HUES6 (cell line): ENCODE results near the gene MAGIX.
"Not testable (repeated sequence)": the region's sequence is repeated elsewhere in the genome, so short reads cannot be mapped to it uniquely, and the experiment has no call there.

Source experiments
- H3K27ac ChIP-seq: 2 replicates; pipeline ENCODE4 v1.7.0; 2013; ENCODE audit warnings: low read depth, mild to moderate bottlenecking, low read length, inconsistent platforms
- H3K27me3 ChIP-seq: 2 replicates; pipeline ENCODE4 v1.6.1; 2013; ENCODE audit warnings: low read length; ENCODE audit not compliant: control insufficient read depth, insufficient read depth
- H3K36me3 ChIP-seq: 2 replicates; pipeline ENCODE4 v1.6.1; 2013; ENCODE audit warnings: low read length; ENCODE audit not compliant: control insufficient read depth, insufficient read depth
- H3K4me1 ChIP-seq: 2 replicates; pipeline ENCODE4 v1.6.1; 2013; ENCODE audit warnings: low read length; ENCODE audit not compliant: control insufficient read depth, insufficient read depth
- H3K4me3 ChIP-seq: 2 replicates; pipeline ENCODE4 v1.5.1; 2013; ENCODE audit warnings: low read depth, low read length
- H3K9ac ChIP-seq: one replicate; pipeline ENCODE4 v1.6.1; 2013; ENCODE audit warnings: mild to moderate bottlenecking, low read length
- H3K9me3 ChIP-seq: 2 replicates; pipeline ENCODE4 v1.6.1; 2013; ENCODE audit warnings: low read depth, low read length; ENCODE audit not compliant: control insufficient read depth, insufficient read depth

Gene MAGIX

DNA sequence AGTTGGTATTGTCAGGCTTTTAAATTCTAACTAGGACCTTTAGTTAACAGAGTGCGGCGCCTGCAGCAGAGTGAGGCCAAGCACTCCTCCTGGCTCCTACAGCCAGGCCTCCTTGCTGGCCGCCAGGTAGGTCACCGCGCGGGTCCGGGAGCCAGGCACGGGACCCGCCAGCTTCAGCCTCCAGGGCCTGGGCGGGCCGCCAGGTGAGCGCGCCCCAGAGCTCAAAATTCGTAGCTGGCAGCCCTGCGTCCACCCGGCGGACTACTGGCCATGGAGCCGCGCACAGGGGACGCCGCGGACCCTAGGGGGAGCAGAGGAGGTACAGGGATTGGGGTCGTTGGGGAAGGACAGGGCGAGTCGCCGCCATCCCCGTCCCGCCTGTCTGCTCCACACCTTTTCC lies at the start of gene MAGIX:
Gene MAGIX, plus strand, starts transcription at position 139 of the 400 bp plus-strand sequence. Its CDS starts 132 bp downstream, at position 271.
- no peak within 1 kb of the TSS for H3K27ac ChIP-seq
- H3K4me1 ChIP-seq, result peaks cover 14% of the 10 kb centered on the region; the same call in 1 of the 2 replicates
- no peak within 1 kb of the TSS for H3K9ac ChIP-seq
- no peaks in the 10 kb centered on the region for H3K36me3 ChIP-seq
- H3K9me3 ChIP-seq, result peaks cover 15% of the 10 kb centered on the region; the same call in 1 of the 2 replicates
- H3K4me3 ChIP-seq, result peak within 1 kb of the TSS; percentile 59
- H3K27me3 ChIP-seq, result peaks cover 42% of the 10 kb centered on the region

DNA sequence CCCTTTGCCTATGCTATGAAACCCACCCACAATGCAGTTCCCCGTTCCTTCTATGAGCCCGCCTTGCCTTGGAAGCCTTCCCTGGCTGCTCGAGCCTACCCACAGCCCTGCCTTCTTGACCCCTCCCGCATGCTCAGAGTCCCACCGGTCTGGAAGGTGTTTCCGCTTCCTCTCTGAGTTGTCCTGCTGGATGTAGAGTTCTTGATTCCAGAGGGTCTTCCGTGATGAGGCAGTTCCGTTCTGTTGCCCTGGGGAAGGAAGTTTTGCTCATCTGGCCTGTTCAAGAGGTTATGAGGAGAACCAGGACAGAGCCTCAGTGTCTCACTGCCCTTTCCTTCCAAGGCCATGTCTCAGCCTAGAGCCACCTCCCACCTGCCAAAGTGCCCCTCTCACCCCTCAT lies 46.5 kb upstream of the MAGIX start:
- H3K27me3 ChIP-seq, result no peaks in the 10 kb centered on the region
- no peak overlapping the region for H3K4me3 ChIP-seq
- H3K9ac ChIP-seq, result no peak overlapping the region
- H3K36me3 ChIP-seq, result peaks cover 57% of the 10 kb centered on the region
- H3K4me1 ChIP-seq, result no peaks in the 10 kb centered on the region
- no peak overlapping the region for H3K27ac ChIP-seq
- peaks cover 18% of the 10 kb centered on the region; the same call in 1 of the 2 replicates for H3K9me3 ChIP-seq

DNA sequence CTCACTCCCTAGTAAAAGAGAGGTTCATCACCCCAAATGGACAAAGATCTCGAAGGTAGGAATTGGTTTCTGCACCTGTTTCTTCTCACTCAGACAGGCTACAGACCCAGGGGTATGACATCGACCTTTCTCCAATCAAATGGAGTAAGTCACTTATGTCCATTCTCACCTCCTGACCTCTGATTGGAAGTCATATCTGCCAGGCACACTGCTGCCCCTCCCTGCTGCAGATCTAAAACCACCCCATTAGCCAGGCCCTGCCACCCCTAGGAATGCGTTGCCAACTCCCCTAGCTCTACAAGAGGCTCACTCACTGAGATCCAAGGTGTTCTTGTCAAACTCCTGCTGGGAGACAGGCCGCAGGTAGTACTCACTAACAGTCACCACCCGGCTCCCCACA lies 45.8 kb upstream of the MAGIX start:
- Histone ChIP-seq H3K27me3 (no peaks in the 10 kb centered on the region), H3K9ac (no peak overlapping the region), H3K4me3 (no peak overlapping the region), H3K4me1 (no peaks in the 10 kb centered on the region), H3K9me3 (peaks cover 18% of the 10 kb centered on the region; the same call in 1 of the 2 replicates), H3K36me3 (peaks cover 62% of the 10 kb centered on the region), H3K27ac (no peak overlapping the region)

DNA sequence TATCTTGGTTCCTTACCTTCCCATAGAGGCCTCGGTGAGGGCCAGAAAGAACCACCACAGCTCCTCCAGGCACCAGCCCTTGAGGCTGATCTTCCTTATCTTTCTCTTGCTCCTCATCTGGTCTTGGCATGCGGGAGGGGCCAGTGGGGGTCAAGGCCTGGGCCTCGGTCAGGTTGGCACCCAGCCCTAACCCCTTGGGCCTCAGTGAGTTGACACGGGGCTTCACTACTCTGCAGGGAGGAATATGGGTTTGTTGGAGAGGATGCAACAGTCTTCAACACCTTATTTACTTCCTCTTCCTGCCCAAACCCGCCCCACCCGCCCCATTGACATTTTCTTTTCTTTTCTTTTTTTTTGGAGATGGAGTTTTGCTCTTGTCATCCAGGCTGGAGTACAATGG lies 45.0 kb upstream of the MAGIX start:
- Histone ChIP-seq H3K36me3 (peaks cover 55% of the 10 kb centered on the region), H3K4me3 (no peak overlapping the region), H3K27ac (no peak overlapping the region), H3K9me3 (peaks cover 13% of the 10 kb centered on the region; the same call in 1 of the 2 replicates), H3K4me1 (no peaks in the 10 kb centered on the region), H3K27me3 (no peaks in the 10 kb centered on the region), H3K9ac (no peak overlapping the region)

DNA sequence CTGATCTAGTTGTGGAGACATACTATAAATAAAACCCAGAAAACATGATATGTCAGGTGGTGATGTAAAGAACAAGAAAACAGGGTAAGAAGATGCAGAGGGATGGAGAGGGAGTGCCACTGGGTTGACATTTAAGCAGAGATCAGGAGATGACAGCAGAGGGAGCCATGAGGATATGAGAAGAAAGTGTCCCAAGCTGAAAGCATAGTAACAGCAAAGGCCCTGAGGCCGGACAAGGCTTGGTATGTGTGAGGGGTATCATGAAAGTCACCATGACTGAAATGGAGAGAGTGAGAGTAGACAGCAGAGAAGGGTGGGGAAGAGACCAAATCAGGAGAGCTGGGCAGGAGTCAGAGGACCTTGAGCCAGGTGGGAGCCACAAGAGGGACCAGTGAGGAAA lies 42.5 kb upstream of the MAGIX start:
- Histone ChIP-seq H3K4me3 (no peak overlapping the region), H3K36me3 (peaks cover 41% of the 10 kb centered on the region), H3K27me3 (no peaks in the 10 kb centered on the region), H3K9ac (no peak overlapping the region), H3K27ac (no peak overlapping the region), H3K9me3 (peaks cover 8% of the 10 kb centered on the region; the same call in 1 of the 2 replicates), H3K4me1 (no peaks in the 10 kb centered on the region)

DNA sequence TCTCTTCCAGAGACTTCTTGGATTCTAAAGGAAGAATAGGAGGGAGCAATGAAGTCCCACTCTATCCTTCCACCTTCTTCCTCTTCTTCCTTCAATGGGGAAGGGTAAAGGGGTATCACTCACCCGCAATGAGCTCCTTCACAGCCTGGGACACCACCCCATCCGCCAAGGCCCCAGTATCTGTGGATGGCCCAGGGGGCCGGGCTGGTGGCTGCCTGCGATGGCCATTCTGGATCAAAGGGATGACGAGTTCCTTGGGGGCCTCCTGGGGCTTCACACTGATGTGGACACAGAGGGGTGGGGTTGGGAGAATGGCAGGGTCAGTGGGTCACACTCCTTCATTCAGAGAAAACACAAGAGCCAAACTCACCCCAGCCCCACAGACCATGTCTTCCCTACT lies 40.1 kb upstream of the MAGIX start:
- peak overlapping the region; percentile 89 for H3K4me3 ChIP-seq
- no peaks in the 10 kb centered on the region for H3K27me3 ChIP-seq
- no peak overlapping the region for H3K27ac ChIP-seq
- peak overlapping the region; percentile 76 for H3K9ac ChIP-seq
- peaks cover 19% of the 10 kb centered on the region for H3K36me3 ChIP-seq
- H3K4me1 ChIP-seq, result no peaks in the 10 kb centered on the region
- H3K9me3 ChIP-seq, result peaks cover 3% of the 10 kb centered on the region; the same call in 1 of the 2 replicates

DNA sequence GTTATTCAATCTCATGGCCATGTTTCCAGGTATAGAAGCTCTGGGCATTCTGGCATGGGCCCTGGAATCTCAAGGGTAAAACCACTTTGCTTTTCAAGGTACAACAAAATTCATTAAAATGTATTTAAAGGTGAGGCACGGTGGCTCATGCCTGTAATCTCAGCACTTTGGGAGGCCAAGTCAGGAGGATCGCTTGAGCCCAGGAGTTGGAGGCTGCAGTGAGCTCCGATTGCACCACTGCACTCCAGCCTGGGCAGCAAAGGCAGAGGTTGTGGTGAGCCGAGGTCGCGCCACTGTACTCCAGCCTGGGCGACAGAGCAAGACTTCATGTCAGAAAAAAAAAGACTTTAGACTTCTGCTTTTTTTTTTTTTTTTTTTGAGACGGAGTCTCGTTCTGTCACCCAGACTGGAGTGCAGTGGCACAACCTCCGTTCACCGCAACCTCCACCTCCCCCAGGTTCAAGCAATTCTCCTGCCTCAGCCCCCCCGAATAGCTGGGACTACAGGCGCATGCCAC lies 34.8 kb upstream of the MAGIX start:
- H3K9ac ChIP-seq, H3K27me3 ChIP-seq, H3K9me3 ChIP-seq, H3K4me1 ChIP-seq, H3K4me3 ChIP-seq, H3K36me3 ChIP-seq, H3K27ac ChIP-seq: not testable (repeated sequence)

DNA sequence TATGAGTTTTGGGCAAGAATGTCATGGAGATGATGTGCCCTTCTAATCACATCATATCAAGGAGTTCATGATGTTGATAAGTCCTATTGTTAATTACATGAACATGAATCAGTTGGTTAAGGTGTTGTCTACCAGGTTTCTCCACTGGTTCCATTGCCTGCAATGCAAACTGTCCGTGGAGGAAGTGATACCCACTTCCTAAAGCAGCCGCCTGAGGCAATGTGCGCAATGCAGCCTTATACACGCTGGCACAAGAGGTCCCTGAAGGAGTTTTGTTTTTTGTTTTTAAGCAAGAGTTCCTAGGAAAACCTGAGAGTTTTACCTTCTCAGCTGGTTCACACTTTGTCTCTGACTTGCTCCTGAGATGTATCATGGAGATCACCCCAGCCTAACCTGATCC lies 33.1 kb upstream of the MAGIX start:
- no peaks in the 10 kb centered on the region for H3K4me1 ChIP-seq
- H3K9ac ChIP-seq, result no peak overlapping the region
- H3K4me3 ChIP-seq, result no peak overlapping the region
- H3K9me3 ChIP-seq, result no peaks in the 10 kb centered on the region; the same call in 1 of the 2 replicates
- no peak overlapping the region for H3K27ac ChIP-seq
- no peaks in the 10 kb centered on the region for H3K36me3 ChIP-seq
- no peaks in the 10 kb centered on the region for H3K27me3 ChIP-seq

DNA sequence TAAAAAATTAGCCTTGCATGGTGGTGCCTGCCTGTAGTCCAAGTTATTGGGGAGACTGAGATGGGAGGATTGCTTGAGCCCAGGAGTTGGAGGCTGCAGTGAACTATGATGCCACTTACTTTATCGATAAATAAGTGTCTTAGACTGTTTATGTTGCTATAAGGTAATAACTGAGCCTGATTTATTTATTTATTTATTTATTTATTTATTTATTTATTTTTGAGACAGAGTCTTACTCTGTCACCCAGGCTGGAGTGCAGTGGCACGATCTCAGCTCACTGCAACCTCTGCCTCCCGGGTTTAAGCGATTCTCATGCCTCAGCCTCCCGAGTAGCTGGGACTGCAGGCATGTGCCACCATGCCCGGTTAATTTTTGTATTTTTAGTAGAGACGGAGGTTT lies 30.3 kb upstream of the MAGIX start:
- not testable (repeated sequence) for H3K4me1 ChIP-seq, H3K4me3 ChIP-seq, H3K27ac ChIP-seq, H3K9ac ChIP-seq, H3K9me3 ChIP-seq, H3K27me3 ChIP-seq, H3K36me3 ChIP-seq

DNA sequence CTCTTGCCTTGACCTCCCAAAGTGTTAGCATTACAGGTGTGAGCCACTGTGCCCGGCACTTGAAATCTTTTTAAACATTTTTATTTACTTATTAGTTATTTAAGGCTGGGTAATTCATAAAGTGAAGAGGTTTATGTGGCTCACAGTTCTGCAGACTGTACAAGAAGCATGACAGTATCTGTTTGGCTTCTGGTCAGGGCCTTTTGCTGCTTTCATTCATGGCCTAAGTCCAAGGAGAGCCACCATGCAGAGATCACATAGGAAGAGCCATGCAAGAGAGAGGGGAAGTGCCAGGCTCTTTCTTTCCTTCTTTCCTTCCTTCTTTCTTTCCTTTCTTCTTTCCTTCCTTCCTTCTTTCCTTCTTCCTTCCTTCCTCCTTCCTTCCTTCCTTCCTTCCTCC lies 28.8 kb upstream of the MAGIX start:
- Histone ChIP-seq H3K27me3 (no peaks in the 10 kb centered on the region), H3K36me3 (no peaks in the 10 kb centered on the region), H3K9ac (no peak overlapping the region), H3K9me3 (peaks cover 1% of the 10 kb centered on the region), H3K4me3 (no peak overlapping the region), H3K4me1 (no peaks in the 10 kb centered on the region), H3K27ac (no peak overlapping the region)

DNA sequence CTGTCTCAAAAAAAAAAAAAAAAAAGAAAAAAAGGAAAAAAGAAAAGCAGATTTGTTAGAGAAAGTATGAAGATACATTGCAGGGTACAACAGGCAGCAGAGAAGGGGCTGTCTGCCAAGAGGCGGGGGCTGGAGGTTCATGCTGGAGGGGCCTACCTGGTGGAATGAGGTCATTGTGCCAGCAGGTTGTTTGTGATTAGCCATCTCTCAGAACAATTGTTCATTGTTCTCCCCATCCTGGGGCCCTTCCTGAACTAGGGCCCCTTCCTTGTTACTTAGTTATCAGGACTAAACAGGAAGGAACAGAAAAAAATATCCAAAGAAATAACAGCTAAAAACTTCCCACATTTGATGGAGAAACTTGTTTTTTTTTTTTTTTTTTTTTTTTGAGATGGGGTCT lies 25.1 kb upstream of the MAGIX start:
- Histone ChIP-seq H3K4me3 (no peak overlapping the region), H3K27me3 (no peaks in the 10 kb centered on the region), H3K4me1 (no peaks in the 10 kb centered on the region), H3K9me3 (peaks cover 25% of the 10 kb centered on the region), H3K36me3 (no peaks in the 10 kb centered on the region), H3K27ac (no peak overlapping the region), H3K9ac (no peak overlapping the region)

DNA sequence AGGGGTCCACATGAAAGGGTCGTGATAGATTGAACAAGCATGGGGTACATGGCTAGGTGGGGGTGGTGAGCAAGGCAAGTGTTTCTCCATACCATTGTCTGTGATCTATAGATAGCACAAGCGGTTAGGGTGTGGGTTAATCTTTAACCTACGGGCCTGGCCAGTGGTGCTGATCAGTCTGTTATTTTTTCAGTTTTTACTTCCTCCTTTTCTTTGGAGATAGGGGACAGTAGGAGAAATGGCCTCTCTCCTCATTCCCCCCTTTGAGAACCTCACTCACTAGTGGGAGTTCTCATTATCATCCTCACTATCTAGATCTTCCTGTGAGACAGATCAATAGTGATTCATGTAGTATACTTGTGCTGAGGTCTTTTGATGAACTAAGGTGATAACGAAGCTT lies 22.8 kb upstream of the MAGIX start:
- Histone ChIP-seq H3K9ac (no peak overlapping the region), H3K27me3 (no peaks in the 10 kb centered on the region), H3K36me3 (no peaks in the 10 kb centered on the region), H3K4me1 (no peaks in the 10 kb centered on the region), H3K9me3 (peaks cover 30% of the 10 kb centered on the region), H3K27ac (no peak overlapping the region), H3K4me3 (no peak overlapping the region)
